OCI-LY7 (cell line): ENCODE results near the gene DOC2A.

Experiments used
- CTCF ChIP-seq: fragments of 200-600 bp; sonication (generic); conservative IDR thresholded peaks from 2 replicates; pipeline ENCODE4 v1.5.1; 2014; ENCODE audit warnings: mild to moderate bottlenecking, antibody characterized with exemption, low read length, moderate library complexity, mixed read lengths
- EZH2phosphoT487 ChIP-seq: fragments of 200-600 bp; sonication (generic); IDR thresholded peaks from 2 replicates; pipeline ENCODE4 v1.6.1; 2018; ENCODE audit warnings: low read depth, borderline replicate concordance, mild to moderate bottlenecking, mixed run types, antibody characterized with exemption, low read length, moderate library complexity, mixed read lengths

GRCh38 chr16:29990883-29991570 lies 19.8 kb downstream of the DOC2A start:
- no peak for TF ChIP-seq CTCF
- no peak for TF ChIP-seq EZH2phosphoT487
